GM19351 (cell line): Measurements from ENCODE around the gene SH3PXD2B.

ENCODE experiments used
- ATAC-seq: cut with Tn5 transposase; IDR thresholded peaks from one replicate; pipeline ENCODE4 v1.9.1; 2021; ENCODE audit warnings: mild to moderate bottlenecking, moderate library complexity; ENCODE audit not compliant: unreplicated experiment

Gene SH3PXD2B

DNA sequence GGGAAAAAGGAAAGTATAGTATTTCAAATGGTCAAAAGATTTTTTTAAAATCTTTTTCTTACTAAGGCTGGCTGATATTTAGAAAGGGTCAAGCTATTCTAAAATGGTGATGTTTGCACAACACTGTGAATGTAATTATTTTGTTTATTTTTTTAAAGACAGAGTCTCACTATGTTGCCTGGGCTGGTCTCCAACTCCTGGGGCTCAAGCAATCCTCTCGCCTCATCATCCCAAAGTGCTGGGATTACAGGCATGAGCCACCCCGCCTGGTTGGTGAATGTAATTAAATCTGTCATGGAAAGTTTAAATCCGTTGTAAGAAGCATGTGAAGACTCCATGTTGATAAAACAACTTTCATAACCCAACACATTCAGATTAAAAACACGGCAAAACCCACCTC is 173.4 kb downstream of the SH3PXD2B start:
- no peak for ATAC-seq

DNA sequence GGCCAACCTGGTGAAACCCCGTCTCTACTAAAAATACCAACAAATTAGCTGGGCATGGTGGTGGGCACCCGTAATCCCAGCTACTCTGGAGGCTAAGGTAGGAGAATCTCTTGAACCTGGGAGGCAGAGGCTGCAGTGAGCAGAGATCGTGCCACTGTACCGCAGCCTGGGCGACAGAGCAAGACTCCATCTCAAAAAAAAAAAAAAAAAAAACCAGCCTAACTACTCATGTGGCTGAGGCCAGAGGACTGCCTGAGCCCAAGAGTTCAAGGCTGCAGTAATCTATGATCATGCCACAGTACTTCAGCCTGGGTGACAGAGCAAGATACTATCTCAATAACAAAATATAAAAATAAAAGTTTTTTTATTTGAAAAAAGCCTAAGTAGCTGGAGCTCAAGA is 174.0 kb downstream of the SH3PXD2B start:
- no peak for ATAC-seq

- ATAC-seq: no peak
Observed at GRCh38 chr5:172278356-172278755, 176.0 kb downstream of the SH3PXD2B start.

- ATAC-seq: no peak
Observed at GRCh38 chr5:172276214-172276613, 178.1 kb downstream of the SH3PXD2B start.
